Globus pallidus (tissue), 1 donor: ENCODE results near the gene KCNQ1.

Source experiments
- DNase-seq: peaks from one replicate; pipeline ENCODE4 v3.0.0-alpha.2; 2015; ENCODE audit warnings: low spot score

Gene KCNQ1

DNA sequence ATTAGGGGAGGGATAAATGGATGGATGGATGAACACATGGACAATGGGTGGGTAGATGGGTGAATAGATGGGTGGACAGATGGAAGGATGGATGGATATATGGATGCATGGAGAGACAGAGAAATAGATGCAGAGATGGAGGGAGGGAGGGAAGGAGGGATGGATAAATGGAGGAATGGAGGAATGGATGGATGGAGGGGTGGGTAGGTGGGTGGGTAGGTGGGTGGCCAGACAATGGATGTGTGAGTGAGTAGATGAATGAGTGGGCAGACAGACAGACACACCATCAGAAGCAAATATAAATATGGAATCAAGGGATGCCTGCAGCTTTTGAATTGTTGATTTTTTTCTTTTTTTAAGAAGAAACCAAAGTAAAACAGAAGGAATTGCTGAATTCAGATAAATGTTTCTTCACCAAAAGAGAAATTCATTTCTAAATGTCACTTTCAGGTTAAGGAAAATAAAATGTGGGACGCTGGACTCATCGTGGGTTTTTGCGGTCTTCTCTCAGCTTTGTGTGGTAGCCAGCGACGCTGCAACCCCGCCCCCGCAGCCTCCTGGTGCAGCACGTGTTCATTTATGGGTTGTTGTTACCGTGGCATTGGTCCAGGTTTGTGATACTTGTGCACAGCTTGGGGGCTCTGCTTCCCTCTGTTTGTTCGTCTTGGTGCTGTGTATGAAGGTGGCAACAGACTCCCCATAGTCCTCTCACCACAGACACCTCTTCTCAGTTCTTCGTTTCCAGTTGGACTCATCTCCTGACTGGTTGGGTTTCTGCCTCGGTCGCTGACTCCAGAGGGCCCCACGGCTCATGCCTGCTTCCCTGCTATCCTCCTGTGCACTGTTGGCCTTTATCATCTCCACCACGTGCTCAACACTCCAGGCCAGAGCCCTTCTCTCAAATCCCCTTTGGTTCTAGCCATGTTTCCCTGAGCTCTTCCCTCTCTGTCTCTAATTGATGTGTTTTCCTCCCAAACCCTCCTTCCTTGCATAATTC, 364.3 kb downstream of the KCNQ1 start:
- no peak for DNase-seq

DNA sequence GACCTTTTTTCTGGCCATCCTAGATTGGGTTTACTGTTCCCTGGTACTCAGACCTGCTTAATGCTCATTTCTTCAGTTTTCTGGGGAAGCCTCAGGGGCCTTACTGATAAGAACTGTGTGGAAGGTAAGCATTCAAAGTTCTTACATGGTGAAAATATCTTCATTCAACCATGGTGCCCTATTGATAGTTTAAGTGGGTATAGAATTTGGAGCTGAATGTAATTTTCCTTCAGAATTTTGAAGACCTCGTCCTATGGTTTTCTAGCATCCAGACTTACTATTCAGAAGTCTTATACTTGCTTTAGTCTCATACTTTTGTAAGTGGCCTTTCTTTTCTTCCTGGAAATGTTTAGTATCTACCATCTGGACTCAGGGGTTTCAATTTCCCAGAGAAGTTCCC, 365.0 kb downstream of the KCNQ1 start:
- no peak for DNase-seq

DNA sequence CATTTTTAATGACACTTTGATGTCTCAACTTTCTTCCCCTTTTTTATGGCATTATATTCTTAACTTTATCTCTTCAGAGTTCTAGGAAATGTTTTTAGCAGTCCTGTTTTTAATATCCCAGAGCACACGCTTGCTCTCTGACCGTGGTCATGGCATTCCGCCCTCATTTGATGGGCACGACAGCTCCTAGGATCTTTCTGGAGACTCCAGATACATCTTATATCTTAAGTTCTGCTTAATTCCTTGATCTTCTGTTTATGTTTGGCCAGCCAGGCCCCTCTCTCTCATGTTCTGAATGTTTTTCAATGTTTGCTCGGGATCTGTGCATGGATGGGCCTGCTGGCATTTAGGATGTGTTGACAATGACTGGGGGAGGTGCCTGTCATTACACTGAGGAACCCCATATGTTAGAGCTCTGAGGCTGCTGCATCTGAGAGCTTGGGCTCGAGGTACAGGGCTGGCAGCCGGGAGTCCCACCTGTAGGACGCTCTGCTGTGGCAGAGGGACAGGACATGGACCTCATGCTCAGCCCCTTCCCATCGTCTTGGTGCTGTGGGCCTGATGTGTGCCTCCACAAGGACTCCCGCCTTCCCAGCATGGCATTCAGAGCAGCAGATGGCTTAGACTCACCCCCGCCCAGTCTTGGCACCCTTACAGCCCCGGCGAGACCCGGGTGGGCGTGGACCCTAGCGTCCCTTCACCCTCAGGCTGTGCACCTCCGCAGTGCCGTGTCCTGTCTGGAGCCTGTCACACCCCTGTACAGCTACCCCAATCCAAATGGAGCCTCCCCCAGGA, 365.8 kb downstream of the KCNQ1 start:
- no peak for DNase-seq

DNA sequence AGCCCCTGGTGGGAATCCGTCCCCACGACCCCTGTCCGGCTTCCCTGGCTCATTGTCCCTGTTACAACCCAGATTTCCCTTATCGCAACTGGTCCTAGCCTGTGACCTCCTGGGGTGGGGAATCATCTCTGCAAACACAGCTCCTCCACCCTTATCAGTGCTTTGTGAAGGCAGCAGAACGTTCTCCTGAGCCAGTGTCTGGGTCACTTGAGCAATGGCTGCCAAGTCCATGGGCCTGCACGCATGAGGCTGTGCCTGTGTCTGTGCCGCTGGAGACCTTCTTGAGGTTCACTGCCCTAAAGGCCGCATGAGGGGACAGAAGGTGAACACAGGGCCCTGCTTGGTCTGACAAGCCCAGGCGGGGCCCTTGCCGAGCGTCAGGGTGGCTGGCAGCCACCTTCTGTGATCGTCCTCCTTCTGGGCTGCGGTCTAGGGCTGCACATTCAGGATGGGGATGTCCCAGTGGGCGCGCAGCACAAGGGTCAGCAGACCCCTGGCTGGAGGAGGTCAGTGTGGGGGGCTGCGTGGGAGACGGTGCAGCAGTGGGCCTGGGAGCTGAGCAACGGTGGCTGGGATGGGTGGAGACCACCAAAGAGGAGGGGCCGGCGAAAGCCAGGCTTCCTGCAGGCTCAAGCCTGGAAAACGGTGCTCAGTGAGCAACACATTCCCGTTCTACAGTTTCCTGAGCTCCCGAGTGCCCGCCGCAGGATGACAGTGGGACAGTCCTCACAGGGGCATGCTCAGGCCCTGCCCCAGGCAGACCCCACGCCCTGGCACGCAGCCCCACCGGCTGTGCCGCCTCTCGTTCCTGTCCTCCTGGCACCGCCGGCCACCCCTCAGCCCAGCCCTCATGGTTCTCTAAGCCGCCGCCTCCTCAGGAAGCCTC, 366.6 kb downstream of the KCNQ1 start:
- no peak for DNase-seq

DNA sequence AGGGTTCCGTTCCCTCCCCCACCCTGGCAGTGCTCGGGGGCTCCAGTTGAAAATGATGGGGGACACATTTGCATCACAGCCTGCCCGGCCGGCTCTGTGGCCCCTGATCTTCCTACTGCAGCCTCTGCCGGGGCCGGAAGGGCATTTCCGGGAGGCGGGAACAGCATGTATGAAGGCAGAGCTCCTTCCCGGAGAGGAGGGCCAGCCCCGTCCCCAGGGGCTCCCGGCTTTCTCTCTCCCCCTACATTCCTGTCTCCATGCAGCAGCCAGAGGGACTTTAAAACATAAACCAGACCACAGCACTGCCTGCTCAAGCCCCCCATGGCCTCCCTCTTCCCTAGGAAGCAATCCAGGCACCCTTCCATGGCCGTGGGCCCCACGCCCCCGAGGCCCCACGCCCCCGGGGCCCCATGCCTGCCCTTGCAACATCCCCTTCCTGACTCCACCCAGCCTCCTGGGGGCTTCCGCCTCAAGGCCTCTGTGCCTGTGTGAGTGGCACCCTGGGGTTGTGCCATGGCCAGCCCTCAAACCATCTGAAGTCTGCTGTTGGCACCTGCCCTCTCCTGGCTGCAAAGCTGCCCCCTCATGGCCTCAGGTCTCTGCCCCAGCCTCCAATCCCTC, 367.7 kb downstream of the KCNQ1 start:
- DNase-seq = no peak

GRCh38 chr11:2813141-2813908, 368.5 kb downstream of the KCNQ1 start:
- no peak for DNase-seq

DNA sequence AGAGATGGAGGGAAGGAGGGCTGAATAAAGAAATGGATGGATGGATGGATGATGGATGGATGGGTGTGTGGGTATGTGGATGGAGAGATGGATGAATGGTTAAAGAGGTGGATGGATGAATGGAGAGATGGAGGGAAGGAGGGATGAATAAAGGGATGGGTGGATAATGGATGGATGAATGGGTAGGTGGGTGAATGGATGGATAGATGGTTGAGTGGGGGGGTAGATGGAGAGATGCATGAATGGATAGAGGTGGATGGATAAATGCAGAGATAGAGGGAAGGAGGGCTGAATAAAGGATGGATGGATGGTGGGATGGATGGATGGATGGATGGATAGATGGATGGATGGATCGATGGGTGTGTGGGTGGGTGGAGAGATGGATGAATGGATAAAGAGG, 369.2 kb downstream of the KCNQ1 start:
- no peak for DNase-seq

DNA sequence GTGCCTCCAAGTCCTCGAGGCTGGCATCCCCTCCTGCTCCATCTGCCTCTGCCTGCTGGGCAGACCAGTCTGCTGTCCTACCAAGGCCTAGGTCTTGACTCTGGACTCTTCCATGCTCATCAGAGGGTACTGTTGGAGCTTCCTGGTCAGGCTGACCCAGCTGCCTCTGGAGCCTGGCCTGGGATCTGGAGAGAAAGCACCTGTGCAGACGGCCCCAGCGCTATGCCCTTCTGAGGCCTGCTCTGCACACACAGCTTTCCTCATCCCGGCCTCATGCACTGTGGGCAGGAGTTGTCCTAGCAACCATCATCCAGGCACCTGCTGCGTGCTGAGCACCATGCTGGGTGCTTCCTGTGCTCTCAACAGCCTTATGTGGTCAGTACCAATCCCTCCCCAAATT, 369.9 kb downstream of the KCNQ1 start:
- DNase-seq = no peak

- no peak for DNase-seq
These were observed 371.1 kb downstream of the KCNQ1 start for GRCh38 chr11:2815762-2816496.

GRCh38 chr11:2816523-2816922, 371.7 kb downstream of the KCNQ1 start:
- no peak for DNase-seq

- DNase-seq = no peak
These were observed 372.2 kb downstream of the KCNQ1 start for GRCh38 chr11:2816941-2817421.

GRCh38 chr11:2817431-2817830, 372.6 kb downstream of the KCNQ1 start:
- DNase-seq = no peak

GRCh38 chr11:2818021-2818420, 373.2 kb downstream of the KCNQ1 start:
- no peak for DNase-seq

DNA sequence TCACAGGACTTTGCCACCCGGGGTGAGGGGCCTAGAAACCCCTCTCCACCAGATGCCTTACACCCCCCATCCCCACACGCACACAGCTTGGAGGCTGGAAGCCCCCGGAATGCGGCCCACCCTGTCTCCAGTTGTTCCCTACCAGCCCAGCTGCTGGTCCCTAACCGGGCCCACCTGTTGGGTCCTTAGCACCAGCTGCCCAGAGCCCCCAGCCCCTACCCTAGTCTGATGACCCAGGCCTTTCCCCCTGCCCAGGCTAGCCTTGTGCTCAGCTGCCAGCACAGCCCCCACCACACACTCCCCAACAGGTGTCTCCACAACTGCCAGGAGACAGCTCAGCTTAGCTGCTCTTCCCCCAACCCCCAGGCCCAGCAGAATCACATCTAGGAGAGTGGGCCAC, 373.7 kb downstream of the KCNQ1 start:
- DNase-seq = no peak

- no peak for DNase-seq
These were observed 374.5 kb downstream of the KCNQ1 start for GRCh38 chr11:2819316-2819715.

DNA sequence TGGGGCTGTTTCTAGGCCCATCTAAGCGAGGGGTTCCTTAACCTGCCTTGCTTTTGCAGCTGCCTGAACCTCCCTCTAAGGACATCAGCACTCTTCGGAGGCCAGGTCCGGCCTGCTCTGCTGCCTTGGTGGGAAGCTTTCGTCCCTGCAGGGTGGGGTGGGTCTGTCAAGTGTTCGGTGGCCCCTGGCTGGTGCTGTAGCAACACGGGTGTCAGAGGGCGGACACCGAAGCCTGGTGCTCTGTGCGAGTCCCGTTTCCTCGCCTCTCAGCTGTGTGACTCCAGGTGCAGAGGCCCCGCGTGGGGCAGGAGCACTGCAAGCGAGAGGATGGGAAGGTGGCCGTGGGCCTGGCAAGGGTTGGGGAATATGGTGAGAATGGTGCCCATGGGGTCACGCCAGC, 376.2 kb downstream of the KCNQ1 start:
- DNase-seq = no peak

DNA sequence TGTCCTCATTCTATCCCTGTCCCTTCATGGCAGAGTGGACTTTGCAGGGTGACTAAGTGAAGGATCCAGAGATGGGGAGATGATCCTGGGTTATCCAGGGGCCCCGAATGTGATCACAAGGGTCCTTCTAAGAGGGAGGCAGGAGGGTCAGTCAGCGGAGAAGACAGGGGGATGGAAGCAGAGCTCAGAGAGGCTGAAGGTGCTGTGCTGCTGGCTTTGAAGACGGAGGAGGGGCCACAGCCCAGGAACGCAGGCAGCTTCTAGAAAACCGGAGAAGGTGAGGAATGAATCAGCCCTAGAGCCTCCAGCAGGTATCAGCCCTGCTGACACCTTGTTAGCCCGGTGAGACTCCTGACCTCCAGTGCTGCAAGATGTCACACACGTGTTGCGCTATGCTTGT, 377.1 kb downstream of the KCNQ1 start:
- DNase-seq = no peak

DNA sequence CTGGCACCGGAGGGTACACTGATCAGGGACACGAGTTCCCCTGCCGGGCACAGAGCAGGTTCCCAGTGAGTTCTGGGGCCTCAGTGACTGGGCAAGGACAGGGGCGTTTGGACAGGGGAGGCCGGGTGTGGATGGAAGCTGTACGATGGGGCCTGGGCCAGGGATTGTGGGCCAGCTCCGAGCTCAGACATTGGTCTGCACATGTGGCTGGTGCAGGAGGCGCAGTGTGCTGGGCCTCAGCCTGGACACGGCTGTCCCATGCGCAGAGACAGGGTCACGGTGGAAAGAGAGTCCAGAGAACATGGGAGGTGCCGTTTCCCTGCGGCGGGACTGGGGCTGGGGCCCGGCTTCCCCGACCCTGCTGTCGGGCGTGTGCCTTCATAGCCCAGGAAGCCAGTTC, 380.0 kb downstream of the KCNQ1 start:
- no peak for DNase-seq

DNA sequence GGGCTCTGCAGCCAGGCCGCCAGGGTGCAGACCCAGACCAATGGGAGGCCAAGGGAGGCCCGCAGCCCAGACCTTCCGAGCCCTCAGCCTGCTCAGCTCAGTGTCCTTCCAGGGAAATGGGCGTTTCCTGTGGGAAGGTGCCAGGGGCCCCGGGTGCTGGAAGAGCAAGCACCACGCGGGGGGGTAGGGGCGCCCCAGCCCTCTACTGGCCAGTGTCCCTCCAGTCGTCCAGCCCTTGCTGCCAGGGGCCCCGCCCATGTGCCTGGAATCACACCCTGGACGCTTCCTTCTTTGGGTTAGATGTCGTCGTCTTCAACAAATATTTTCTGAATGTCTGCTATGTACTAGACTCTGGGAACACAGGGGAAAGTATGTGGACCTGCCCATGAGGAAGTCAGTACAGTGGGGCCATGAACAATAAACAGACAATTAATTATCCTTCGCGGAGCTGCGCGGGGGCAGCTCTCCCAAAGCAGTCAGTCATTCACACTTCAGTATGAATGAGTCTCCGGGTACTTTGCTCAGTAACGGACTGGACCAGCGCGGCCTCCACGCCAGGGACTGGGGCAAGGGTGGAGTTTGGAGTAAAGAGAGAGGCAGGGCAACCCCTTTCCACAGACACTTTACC, 380.6 kb downstream of the KCNQ1 start:
- DNase-seq = no peak
